ENCODE measurements around the gene CNTROB.
"Not testable (repeated sequence)": the region's sequence is repeated elsewhere in the genome, so short reads cannot be mapped to it uniquely, and the experiment has no call there.

Gene CNTROB

GRCh38 chr17:7943291-7943690 lies 11.3 kb downstream of the CNTROB start:
- no peak for DNase-seq

DNA sequence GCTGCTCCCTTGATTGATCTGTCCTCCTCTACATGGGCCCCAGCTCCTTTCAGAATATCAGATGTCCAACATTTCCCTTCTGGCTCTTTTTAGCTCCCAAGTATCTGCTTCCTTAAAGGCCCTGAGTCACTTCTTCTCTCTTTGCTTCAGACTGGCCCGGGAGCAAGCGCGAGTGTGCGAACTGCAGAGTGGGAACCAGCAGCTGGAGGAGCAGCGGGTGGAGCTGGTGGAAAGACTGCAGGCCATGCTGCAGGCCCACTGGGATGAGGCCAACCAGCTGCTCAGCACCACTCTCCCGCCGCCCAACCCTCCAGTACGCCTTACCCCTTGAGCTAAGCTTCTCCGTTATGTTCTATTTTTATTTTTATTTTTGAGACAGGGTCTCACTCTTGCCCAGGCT lies 12.3 kb downstream of the CNTROB start:
- DNase-seq: no peak

DNA sequence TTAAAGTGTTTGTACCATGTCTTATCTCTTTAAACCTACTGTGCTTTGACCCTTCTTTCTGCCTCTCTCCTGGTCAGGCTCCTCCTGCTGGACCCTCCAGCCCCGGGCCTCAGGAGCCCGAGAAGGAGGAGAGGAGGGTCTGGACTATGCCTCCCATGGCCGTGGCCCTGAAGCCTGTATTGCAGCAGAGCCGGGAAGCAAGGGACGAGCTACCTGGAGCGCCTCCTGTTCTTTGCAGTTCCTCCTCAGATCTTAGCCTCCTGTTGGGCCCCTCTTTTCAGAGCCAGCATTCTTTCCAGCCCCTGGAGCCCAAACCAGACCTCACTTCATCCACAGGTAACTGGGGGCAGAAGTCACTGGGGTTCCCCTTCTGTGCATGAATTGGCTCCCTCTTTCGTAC lies 13.6 kb downstream of the CNTROB start:
- no peak for DNase-seq

- DNase-seq: no peak
These were observed 14.4 kb downstream of the CNTROB start for GRCh38 chr17:7946441-7946840.

GRCh38 chr17:7947651-7948050 lies 15.6 kb downstream of the CNTROB start:
- DNase-seq: no peak

DNA sequence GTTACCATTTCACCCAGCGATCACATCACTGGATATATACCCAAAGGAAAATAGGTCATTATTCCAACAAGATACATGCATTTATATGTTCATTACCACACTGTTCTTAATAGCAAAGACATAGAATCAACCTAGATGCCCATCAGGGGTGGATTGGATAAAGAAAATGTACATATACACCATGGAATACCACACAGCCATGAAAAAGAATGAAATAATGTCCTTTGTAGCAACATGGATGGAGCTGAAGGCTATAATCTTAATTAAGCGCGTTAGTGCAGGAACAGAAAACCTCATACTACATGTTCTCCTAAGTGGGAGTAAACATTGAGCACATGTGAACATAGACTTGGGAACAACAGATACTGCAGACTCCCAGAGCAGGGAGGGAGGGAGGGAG lies 18.6 kb downstream of the CNTROB start:
- no peak for DNase-seq

DNA sequence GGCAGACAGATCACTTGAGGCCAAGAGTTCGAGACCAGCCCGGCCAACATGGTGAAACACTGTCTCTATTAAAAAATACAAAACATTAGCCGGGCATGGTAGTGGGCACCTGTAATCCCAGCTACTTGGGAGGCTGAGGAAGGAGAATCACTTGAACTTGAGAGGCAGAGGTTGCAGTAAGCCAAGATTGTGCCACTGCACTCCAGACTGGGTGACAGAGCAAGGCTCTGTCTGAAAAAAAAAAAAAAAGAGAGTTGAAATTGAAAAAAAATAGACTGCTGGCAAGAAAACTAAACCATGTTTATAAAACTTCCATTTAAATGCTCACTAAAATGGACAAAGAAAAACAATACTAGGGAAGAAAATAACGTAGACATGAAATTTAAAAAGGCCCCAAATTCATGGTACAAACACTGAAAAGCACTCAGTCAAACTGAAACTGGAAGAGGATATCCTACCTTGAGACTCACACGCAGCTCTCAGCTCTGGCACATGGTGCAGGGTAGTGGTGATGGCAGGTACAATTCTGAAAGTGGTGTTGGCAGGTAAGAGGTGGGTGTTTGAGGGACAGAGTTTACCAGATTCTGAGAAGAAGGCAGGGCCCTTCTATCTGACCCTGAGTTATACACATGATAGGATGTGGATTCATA lies 19.3 kb downstream of the CNTROB start:
- DNase-seq: no peak

GRCh38 chr17:7953266-7953665 lies 21.3 kb downstream of the CNTROB start:
- not testable (repeated sequence) for DNase-seq

DNA sequence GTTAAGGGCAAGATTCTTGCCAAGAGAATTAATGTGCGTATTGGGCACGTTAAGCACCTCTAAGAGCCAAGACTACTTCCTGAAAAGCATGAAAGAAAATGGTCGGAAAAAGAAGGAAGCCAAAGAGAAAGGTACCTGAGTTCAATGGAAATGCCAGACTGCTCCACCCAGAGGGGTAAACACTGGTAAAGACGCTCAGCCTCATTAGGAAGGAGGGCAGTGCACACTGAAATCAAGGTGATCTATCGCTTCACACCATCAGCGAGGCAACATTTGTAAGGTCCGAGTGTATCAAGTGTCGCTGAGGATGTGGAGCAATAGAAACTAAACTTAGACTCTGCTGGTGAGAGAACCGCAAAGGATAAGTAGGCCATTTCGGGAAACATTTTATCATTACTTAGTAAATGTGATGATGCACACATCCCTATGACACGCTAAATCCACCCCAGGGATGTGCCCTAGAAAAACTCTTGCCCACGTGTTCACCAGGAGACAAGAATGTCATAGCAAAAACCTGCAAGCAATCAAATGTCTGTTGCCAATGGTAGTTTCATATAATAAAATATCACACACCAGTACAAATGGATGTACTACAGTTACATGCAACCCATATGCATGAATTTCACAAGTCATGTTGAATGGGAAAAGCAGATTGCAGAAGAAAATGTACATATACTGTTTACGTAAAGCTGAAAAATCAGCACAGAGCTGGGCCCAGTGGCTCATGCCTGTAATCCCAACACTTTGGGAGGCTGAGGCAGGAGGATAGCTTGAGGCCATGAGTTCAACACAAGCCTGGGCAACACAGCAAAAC lies 23.6 kb downstream of the CNTROB start:
- no peak for DNase-seq

DNA sequence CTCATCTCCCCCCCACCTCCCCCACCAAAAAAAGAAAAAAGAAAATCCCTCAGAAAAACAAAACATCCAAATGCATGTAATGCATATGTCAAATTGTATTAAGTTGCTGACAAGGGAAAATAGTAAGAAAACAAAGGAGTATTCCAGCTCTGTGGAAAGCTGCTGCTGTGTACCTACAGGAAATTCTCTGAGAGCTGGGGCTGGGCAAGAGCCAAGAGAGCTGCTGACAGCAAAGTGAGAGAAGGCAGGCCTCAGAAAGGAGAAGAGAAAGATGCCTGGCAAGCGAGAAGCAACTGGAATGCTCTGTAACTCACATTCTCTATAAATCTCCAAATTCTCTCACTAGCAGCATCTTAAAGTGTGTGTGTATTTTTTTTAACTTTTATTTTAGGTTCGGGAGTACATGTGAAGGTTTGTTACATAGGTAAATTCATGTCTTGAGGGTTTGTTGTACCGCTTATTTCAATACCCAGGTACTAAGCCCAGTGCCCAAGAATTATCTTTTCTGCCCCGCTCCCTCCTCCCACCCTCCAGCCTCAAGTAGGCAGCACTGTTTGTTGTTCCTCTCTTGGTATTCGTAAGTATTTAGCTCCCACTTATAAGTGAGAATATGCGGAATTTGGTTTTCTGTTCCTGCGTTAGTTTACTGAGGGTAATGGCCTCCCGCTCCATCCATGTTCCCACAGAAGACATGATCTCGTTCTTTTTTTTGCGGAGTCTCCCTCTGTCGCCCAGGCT lies 24.4 kb downstream of the CNTROB start:
- no peak for DNase-seq

GRCh38 chr17:7959503-7960253 lies 27.7 kb downstream of the CNTROB start:
- DNase-seq: no peak

DNA sequence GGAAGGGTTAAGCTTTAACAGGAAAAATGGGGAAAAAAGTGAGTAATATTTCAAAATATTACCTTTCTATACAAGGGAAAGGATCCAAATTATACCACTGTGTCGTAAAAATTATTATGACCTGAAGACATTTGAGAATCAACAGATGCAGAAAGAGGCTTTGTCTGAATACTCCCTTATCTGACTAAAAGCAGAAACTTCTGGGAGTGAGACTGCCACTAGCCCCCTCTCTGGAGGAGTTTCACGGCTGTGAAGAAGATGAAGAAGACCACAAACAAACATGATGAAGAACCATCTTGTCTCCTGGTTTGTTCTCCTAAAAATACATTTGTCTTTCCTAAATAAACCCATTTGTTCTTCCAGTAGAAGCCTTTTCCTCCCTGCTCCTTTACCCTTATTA lies 29.4 kb downstream of the CNTROB start:
- no peak for DNase-seq

GRCh38 chr17:7967751-7968150 lies 35.7 kb downstream of the CNTROB start:
- DNase-seq: no peak

- no peak for DNase-seq
These were observed 37.4 kb downstream of the CNTROB start for GRCh38 chr17:7969433-7969832.

DNA sequence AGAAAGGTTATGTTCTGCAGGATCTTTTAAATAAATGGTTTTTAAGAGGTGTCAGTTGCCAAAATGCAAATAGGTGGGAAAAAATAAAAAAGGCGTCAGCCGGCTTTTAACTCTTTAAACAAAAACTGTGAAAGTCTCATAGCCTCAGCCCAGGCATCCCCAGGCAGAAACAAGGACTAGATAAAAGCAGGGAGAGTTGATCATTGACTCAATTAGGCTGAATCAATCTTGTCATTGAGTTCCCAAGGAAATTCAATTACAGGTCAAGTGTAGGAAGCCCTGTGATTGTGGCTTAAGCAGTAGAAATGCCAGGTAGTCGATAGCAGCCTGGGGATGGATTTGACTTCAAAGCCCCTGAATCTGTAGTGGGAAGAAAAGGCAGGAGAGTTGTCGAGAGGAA lies 39.6 kb downstream of the CNTROB start:
- no peak for DNase-seq

- DNase-seq: no peak
These were observed 40.3 kb downstream of the CNTROB start for GRCh38 chr17:7972131-7972785.

GRCh38 chr17:7974638-7975131 lies 42.7 kb downstream of the CNTROB start:
- no peak for DNase-seq

DNA sequence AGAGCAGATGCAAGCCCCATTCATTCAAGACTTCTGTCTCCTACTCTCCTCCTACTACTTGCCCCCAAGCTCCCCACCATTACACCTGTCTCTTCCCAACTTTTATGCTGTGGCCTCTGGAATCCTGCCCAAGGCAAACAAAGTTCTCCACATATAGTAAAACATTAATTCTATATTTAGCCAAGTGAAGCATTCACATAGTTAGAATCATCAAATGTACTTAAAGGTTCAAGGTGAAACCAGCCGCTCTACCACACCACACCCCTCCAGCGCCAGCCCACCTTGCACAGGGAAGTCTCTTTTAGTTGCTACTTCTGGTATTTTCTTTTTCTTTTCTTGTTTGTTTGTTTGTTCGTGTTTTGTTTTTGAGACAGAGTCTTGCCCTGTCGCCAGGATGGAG lies 45.0 kb downstream of the CNTROB start:
- no peak for DNase-seq

- DNase-seq: no peak
These were observed 45.8 kb downstream of the CNTROB start for GRCh38 chr17:7977805-7978204.

DNA sequence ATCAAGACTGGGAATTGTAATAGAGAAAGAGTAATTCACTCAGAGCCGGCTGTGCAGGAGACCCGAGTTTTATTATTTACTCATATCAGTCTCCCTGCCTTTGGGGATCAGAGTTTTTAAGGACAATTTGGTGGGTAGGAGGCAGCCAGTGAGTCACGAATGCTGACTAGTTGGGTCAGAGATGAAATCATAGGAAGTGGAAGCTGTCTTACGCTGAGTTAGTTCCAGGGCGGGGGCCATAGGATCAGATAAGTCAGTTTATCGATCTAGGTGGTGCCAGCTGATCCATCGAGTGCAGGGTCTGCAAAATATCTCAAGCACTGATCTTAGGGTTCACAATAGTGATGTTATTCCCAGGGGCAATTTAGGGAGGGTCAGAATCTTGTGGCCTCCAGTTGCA lies 50.2 kb downstream of the CNTROB start:
- no peak for DNase-seq

DNA sequence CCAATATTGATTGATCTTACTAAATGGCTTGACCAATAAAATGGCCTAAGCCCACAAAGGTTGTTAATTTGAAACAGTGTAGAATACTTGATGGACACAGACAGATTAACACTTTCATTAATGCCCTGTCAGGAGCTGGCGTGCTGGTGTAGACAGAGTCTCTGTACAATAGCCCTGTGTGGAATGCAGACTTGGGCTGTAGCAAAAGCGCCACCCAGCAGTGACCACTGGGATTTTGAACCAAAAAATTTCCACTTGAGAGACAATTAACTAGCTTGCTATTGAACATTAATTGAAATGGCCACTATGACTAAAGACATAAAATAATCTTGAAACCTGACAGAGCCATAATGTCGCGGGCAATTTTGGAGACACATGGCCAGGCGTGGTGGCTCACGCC lies 50.7 kb downstream of the CNTROB start:
- no peak for DNase-seq

- no peak for DNase-seq
These were observed 52.9 kb downstream of the CNTROB start for GRCh38 chr17:7984904-7985303.

All from 8988T (cell line).